ENCODE measurements around the gene RNF144B. TPM values are rescaled to one million over a fixed set of nuclear protein-coding genes. Genes with fewer than 3 reads are reported as not detected.

The RNF144B gene
- polyA plus RNA-seq, 2 of the 4 experiments (the other 2 are of a cell fraction): 0.36 to 0.49 TPM

DNA sequence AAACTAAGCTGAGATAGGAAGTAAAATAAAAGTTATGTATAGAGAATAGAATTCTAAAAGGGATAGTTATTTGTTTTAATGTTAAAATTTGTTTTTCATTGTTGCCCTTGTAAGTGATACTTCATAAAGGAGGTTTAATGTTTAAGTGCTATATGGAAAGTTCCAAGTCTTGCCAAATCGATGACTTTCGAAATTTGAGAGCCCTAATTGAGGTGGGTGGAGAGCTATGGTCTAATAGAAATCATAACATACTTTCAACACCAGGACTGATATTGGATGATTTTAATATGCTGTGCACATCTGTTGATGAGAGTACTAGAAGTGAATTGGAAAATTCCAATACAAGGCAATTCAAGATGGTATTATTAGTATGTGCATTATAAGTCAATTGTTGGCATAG, 64.6 kb downstream of the RNF144B start:
- ATAC-seq (no peak), FAIRE-seq (no peak), DNase-seq (ENCODE audit: low read depth in 1 of 2, low spot score in 1 of 2) (no peak)
- no peak overlapping the region for H3K27ac ChIP-seq
- no peaks in the 10 kb centered on the region for H3K4me1 ChIP-seq
- no peak overlapping the region for H3K4me3 ChIP-seq
- ChIA-PET CTCF (no interaction called here), POLR2A (no interaction called here)
- TF ChIP-seq, protein P1, sequence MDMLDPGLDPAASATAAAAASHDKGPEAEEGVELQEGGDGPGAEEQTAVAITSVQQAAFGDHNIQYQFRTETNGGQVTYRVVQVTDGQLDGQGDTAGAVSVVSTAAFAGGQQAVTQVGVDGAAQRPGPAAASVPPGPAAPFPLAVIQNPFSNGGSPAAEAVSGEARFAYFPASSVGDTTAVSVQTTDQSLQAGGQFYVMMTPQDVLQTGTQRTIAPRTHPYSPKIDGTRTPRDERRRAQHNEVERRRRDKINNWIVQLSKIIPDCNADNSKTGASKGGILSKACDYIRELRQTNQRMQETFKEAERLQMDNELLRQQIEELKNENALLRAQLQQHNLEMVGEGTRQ (IDR thresholded peaks at IDR 0.05): no peak
- TF ChIP-seq, protein P2, sequence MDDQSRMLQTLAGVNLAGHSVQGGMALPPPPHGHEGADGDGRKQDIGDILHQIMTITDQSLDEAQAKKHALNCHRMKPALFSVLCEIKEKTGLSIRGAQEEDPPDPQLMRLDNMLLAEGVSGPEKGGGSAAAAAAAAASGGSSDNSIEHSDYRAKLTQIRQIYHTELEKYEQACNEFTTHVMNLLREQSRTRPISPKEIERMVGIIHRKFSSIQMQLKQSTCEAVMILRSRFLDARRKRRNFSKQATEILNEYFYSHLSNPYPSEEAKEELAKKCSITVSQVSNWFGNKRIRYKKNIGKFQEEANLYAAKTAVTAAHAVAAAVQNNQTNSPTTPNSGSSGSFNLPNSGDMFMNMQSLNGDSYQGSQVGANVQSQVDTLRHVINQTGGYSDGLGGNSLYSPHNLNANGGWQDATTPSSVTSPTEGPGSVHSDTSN (IDR thresholded peaks at IDR 0.05): no peak
- TF ChIP-seq NR3C1 (IDR thresholded peaks at IDR 0.05) (no peak), MYC (IDR thresholded peaks at IDR 0.05; ENCODE audit: borderline replicate concordance, low read length) (no peak), MAFK (IDR thresholded peaks at IDR 0.05; ENCODE audit: partially characterized antibody) (no peak), EP300 (IDR thresholded peaks at IDR 0.05) (no peak)
- 83% methylated on average over 2 of the region's 2 CpGs for WGBS (ENCODE audit: missing lambda C conversion rate)
- H3K4me2 ChIP-seq: no peak overlapping the region
- H3K9me3 ChIP-seq: no peaks in the 10 kb centered on the region

DNA sequence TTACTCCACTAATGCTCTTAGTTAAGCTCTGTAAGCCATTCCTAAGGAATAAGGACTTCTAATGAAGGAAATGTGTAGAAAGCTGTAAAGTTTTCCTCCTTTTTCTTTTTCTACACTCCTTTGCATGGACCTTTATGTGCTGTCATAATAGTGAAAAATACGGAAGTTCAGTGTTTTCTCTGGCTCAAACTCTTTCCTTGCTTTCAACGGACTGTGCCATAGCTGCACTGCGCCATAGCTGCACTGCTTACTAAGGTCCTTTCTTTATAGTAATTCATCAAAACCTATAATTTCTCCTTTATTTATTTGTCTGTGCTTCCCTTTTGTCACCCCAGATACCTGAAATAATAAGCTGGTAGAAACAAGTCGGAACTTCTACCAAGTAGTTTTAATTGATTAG, 67.3 kb downstream of the RNF144B start:
- Histone ChIP-seq H3K9me3 (no peaks in the 10 kb centered on the region), H3K4me3 (no peak overlapping the region), H3K27ac (no peak overlapping the region), H3K4me1 (no peaks in the 10 kb centered on the region), H3K4me2 (no peak overlapping the region)
- DNase-seq (ENCODE audit: low read depth in 1 of 2, low spot score in 1 of 2) (no peak), FAIRE-seq (no peak), ATAC-seq (no peak)
- no peak for TF ChIP-seq TFCP2L1 (CRISPR knock-in tag; IDR thresholded peaks at IDR 0.05)
- TF ChIP-seq CHD4 (IDR thresholded peaks at IDR 0.05; ENCODE audit: borderline replicate concordance): no peak
- TF ChIP-seq ZFP36 (IDR thresholded peaks at IDR 0.05; ENCODE audit: borderline replicate concordance, partially characterized antibody): no peak
- no peak for TF ChIP-seq CBX8 (IDR thresholded peaks at IDR 0.05)
- TF ChIP-seq RARB (CRISPR knock-in tag; IDR thresholded peaks at IDR 0.05): no peak
- TF ChIP-seq, protein P2 (IDR thresholded peaks at IDR 0.05): no peak
- no peak for TF ChIP-seq NR3C1 (IDR thresholded peaks at IDR 0.05)
- TF ChIP-seq EHF (CRISPR knock-in tag; IDR thresholded peaks at IDR 0.05): no peak
- TF ChIP-seq EHMT2 (IDR thresholded peaks at IDR 0.05; ENCODE audit: low read depth): no peak
- no peak for TF ChIP-seq BHLHE40 (IDR thresholded peaks at IDR 0.05; ENCODE audit: low read depth, low read length)
- no peak for TF ChIP-seq SREBF2 (IDR thresholded peaks at IDR 0.05)
- TF ChIP-seq HDAC2 (IDR thresholded peaks at IDR 0.05): no peak
- TF ChIP-seq, protein P1 (IDR thresholded peaks at IDR 0.05): no peak
- no peak for TF ChIP-seq EP300 (IDR thresholded peaks at IDR 0.05)
- no peak for TF ChIP-seq GATA3 (IDR thresholded peaks at IDR 0.05; ENCODE audit: borderline replicate concordance)
- no peak for TF ChIP-seq HOXB5 (CRISPR knock-in tag; IDR thresholded peaks at IDR 0.05)
- 76% methylated on average over 4 of the region's 4 CpGs for WGBS (ENCODE audit: missing lambda C conversion rate)
- POLR2A ChIA-PET: no interaction called here
- CTCF ChIA-PET: no interaction called here

DNA sequence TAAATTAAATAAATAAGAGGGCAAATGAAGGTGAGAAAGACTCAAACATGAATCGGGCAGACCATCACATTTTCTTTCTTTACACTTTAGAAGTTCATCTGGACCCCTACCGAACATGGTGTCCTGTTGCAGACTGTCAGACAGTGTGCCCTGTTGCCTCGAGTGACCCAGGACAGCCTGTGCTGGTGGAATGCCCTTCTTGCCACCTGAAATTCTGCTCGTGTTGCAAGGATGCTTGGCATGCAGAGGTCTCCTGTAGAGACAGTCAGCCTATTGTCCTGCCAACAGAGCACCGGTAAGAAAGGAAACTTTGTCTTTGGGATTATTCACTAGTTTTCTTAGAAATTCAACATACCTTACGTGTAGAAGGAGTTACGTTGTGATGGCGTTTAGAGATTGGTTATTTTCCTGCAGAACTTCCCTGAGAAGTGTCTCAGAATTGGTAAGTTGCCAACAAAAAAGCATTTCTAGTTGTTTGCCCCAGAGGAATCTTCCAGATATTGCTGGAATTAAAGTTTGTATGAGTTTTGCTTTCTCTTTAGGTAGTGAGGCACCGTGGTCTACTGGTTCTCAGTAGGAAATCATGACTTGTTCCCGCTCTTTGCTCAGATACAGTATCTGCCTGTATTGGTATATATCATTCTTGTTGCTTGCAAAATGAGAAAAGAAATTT, 70.1 kb downstream of the RNF144B start:
- ATAC-seq: no peak
- no peak for FAIRE-seq
- 54% methylated on average over 10 of the region's 10 CpGs for WGBS (ENCODE audit: missing lambda C conversion rate)
- Histone ChIP-seq H3K27ac (no peak overlapping the region), H3K4me2 (no peak overlapping the region), H3K4me1 (no peaks in the 10 kb centered on the region), H3K4me3 (no peak overlapping the region), H3K9me3 (no peaks in the 10 kb centered on the region)
- CTCF ChIA-PET: no interaction called here
- POLR2A ChIA-PET: no interaction called here
- no peak for DNase-seq (ENCODE audit: low read depth in 1 of 2, low spot score in 1 of 2)
- no peak for TF ChIP-seq RAD21 (conservative IDR thresholded peaks at IDR 0.05 in 1 of 2, IDR thresholded peaks at IDR 0.05 in 1 of 2)
- no peak for TF ChIP-seq PHF8 (IDR thresholded peaks at IDR 0.05; ENCODE audit: borderline replicate concordance, low read depth)
- no peak for TF ChIP-seq EP300 (IDR thresholded peaks at IDR 0.05)
- TF ChIP-seq CBX2 (IDR thresholded peaks at IDR 0.05; ENCODE audit: borderline replicate concordance, low read depth): no peak
- no peak for TF ChIP-seq SREBF2 (IDR thresholded peaks at IDR 0.05)
- TF ChIP-seq TFCP2L1 (CRISPR knock-in tag; IDR thresholded peaks at IDR 0.05): no peak
- no peak for TF ChIP-seq POLR2A (IDR thresholded peaks at IDR 0.05; ENCODE audit: low read length)
- TF ChIP-seq, protein P3, sequence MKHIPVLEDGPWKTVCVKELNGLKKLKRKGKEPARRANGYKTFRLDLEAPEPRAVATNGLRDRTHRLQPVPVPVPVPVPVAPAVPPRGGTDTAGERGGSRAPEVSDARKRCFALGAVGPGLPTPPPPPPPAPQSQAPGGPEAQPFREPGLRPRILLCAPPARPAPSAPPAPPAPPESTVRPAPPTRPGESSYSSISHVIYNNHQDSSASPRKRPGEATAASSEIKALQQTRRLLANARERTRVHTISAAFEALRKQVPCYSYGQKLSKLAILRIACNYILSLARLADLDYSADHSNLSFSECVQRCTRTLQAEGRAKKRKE (CRISPR knock-in tag; IDR thresholded peaks at IDR 0.05; ENCODE audit: low read depth): no peak
- TF ChIP-seq TP53 (CRISPR knock-in tag; IDR thresholded peaks at IDR 0.05): no peak
- TF ChIP-seq CEBPB (IDR thresholded peaks at IDR 0.05): no peak
- TF ChIP-seq, protein P4, sequence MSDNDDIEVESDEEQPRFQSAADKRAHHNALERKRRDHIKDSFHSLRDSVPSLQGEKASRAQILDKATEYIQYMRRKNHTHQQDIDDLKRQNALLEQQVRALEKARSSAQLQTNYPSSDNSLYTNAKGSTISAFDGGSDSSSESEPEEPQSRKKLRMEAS (IDR thresholded peaks at IDR 0.05): no peak
- TF ChIP-seq, protein P5, sequence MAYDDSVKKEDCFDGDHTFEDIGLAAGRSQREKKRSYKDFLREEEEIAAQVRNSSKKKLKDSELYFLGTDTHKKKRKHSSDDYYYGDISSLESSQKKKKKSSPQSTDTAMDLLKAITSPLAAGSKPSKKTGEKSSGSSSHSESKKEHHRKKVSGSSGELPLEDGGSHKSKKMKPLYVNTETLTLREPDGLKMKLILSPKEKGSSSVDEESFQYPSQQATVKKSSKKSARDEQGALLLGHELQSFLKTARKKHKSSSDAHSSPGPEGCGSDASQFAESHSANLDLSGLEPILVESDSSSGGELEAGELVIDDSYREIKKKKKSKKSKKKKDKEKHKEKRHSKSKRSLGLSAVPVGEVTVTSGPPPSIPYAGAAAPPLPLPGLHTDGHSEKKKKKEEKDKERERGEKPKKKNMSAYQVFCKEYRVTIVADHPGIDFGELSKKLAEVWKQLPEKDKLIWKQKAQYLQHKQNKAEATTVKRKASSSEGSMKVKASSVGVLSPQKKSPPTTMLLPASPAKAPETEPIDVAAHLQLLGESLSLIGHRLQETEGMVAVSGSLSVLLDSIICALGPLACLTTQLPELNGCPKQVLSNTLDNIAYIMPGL (CRISPR knock-in tag; IDR thresholded peaks at IDR 0.05; ENCODE audit: borderline replicate concordance): no peak
- no peak for TF ChIP-seq SMC3 (IDR thresholded peaks at IDR 0.05)
- TF ChIP-seq HEYL (CRISPR knock-in tag; IDR thresholded peaks at IDR 0.05): no peak
